Glutamatergic neuron (in vitro differentiated cells): ENCODE measurements around the gene TACC2. TPM values are rescaled to one million over a fixed set of nuclear protein-coding genes. Genes with fewer than 3 reads are reported as not detected.

Experiments used
- DNase-seq: peaks from one replicate; pipeline ENCODE4 v3.0.0; 2022
- H3K27ac Mint-ChIP-seq: one replicate; pipeline ENCODE4 v1.8.0; 2020; ENCODE audit warnings: mild to moderate bottlenecking, mixed read lengths, inconsistent platforms; ENCODE audit not compliant: unreplicated experiment
- H3K27me3 Mint-ChIP-seq: one replicate; pipeline ENCODE4 v1.8.0; 2020; ENCODE audit warnings: mild to moderate bottlenecking, moderate library complexity, mixed read lengths, inconsistent platforms; ENCODE audit not compliant: unreplicated experiment
- H3K36me3 Mint-ChIP-seq: one replicate; pipeline ENCODE4 v1.8.0; 2020; ENCODE audit warnings: mild to moderate bottlenecking, mixed read lengths, inconsistent platforms; ENCODE audit not compliant: unreplicated experiment
- H3K4me1 Mint-ChIP-seq: one replicate; pipeline ENCODE4 v1.8.0; 2020; ENCODE audit warnings: mild to moderate bottlenecking, low read depth, mixed read lengths, inconsistent platforms; ENCODE audit not compliant: unreplicated experiment
- H3K4me3 Mint-ChIP-seq: one replicate; pipeline ENCODE4 v1.8.0; 2020; ENCODE audit warnings: mild to moderate bottlenecking, mixed read lengths, inconsistent platforms; ENCODE audit not compliant: unreplicated experiment
- H3K9me3 Mint-ChIP-seq: one replicate; pipeline ENCODE4 v1.8.0; 2020; ENCODE audit warnings: mild to moderate bottlenecking, moderate library complexity, mixed read lengths, inconsistent platforms; ENCODE audit not compliant: unreplicated experiment
- CTCF ChIP-seq: fragments of 200-600 bp; sonication (generic); IDR thresholded peaks from one replicate; pipeline ENCODE4 v1.5.0; 2021; ENCODE audit not compliant: partially characterized antibody, unreplicated experiment
- total RNA-seq: library from RNA; stranded (reverse); fragmentation: NEBNext Ultra II Directional; extraction: Animal tissue kit (Norgen Biotek cat#: 25700); gene quantifications from one replicate; pipeline ENCODE4 v1.2.1, GENCODE V29; 2021; ENCODE audit not compliant: unreplicated experiment

TACC2 gene
- total RNA-seq, 1 donor from 2014 or later = 499 TPM

GRCh38 chr10:122213766-122214165 lies 224.8 kb downstream of the TACC2 start:
- peaks cover 26% of the 10 kb centered on the region for H3K27me3 Mint-ChIP-seq
- peaks cover 27% of the 10 kb centered on the region for H3K36me3 Mint-ChIP-seq
- H3K27ac Mint-ChIP-seq = peak overlapping the region; percentile 52
- no peak for TF ChIP-seq CTCF
- DNase-seq = no peak
- peaks cover 59% of the 10 kb centered on the region for H3K4me1 Mint-ChIP-seq
- peaks cover 37% of the 10 kb centered on the region for H3K9me3 Mint-ChIP-seq
- H3K4me3 Mint-ChIP-seq = no peak overlapping the region

- Mint-ChIP-seq H3K9me3 (peaks cover 31% of the 10 kb centered on the region), H3K36me3 (peaks cover 17% of the 10 kb centered on the region), H3K4me3 (peak overlapping the region; percentile 6), H3K27ac (peak overlapping the region; percentile 81), H3K4me1 (peaks cover 57% of the 10 kb centered on the region), H3K27me3 (peaks cover 16% of the 10 kb centered on the region)
- no peak for TF ChIP-seq CTCF
- no peak for DNase-seq
Observed at GRCh38 chr10:122216047-122216446, 227.1 kb downstream of the TACC2 start.

DNA sequence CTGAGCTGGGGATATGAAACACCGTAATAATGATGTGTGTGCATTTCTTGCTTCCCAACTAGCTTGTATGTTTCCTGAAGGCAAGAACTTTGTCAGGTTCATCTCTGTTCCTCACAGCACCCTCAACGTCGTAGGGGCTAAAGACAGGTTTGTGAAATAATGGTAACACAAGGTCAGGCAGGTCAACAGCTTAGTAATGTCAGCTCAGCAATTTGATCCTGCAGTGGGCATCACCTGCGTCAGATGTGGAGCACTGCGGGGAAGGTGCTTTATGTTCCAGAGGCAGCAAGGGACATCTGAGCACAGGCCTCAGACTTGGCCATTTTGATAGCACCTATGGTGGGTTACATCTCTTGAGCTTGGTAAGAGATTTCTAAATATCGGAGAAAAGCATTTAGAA lies 230.4 kb downstream of the TACC2 start:
- peaks cover 9% of the 10 kb centered on the region for H3K36me3 Mint-ChIP-seq
- H3K4me1 Mint-ChIP-seq = peaks cover 36% of the 10 kb centered on the region
- H3K27ac Mint-ChIP-seq = no peak overlapping the region
- peaks cover 16% of the 10 kb centered on the region for H3K27me3 Mint-ChIP-seq
- H3K9me3 Mint-ChIP-seq = peaks cover 38% of the 10 kb centered on the region
- no peak for TF ChIP-seq CTCF
- no peak for DNase-seq
- H3K4me3 Mint-ChIP-seq = no peak overlapping the region

GRCh38 chr10:122220736-122221135 lies 231.8 kb downstream of the TACC2 start:
- Mint-ChIP-seq H3K27ac (peak overlapping the region; percentile 81), H3K27me3 (peaks cover 12% of the 10 kb centered on the region), H3K4me1 (peaks cover 28% of the 10 kb centered on the region), H3K4me3 (no peak overlapping the region), H3K36me3 (peaks cover 9% of the 10 kb centered on the region), H3K9me3 (peaks cover 39% of the 10 kb centered on the region)
- no peak for TF ChIP-seq CTCF
- DNase-seq = no peak

- no peak for DNase-seq
- Mint-ChIP-seq H3K4me1 (peaks cover 28% of the 10 kb centered on the region), H3K27ac (peak overlapping the region; percentile 85), H3K9me3 (peaks cover 37% of the 10 kb centered on the region), H3K36me3 (peaks cover 14% of the 10 kb centered on the region), H3K27me3 (peaks cover 17% of the 10 kb centered on the region), H3K4me3 (peak overlapping the region; percentile 57)
- no peak for TF ChIP-seq CTCF
Observed at GRCh38 chr10:122221958-122222357, 233.0 kb downstream of the TACC2 start.
